Measurements from ENCODE around the gene ZNF280C.

GRCh38 chrX:130176942-130177341 is 91.8 kb downstream of the ZNF280C start:
- TF ChIP-seq CTCF (IDR thresholded peaks at IDR 0.05 in 4 of 5, conservative IDR thresholded peaks at IDR 0.05 in 1 of 5) (no peak), POLR2A (IDR thresholded peaks at IDR 0.05) (no peak)

All from gastrocnemius medialis (tissue), 4 donors.